ENCODE measurements around the gene VAT1L. TPM values are rescaled to one million over a fixed set of nuclear protein-coding genes. Genes with fewer than 3 reads are reported as not detected.

Gene VAT1L
- total RNA-seq, 1 experiment from 2014 or later = 19.1 TPM

- POLR2A ChIA-PET = no interaction called here
- Mint-ChIP-seq H3K27ac (no peak overlapping the region), H3K9me3 (peaks cover 12% of the 10 kb centered on the region), H3K4me3 (no peak overlapping the region), H3K27me3 (ENCODE audit: low read depth) (peaks cover 46% of the 10 kb centered on the region), H3K4me1 (peaks cover 24% of the 10 kb centered on the region), H3K36me3 (peaks cover 4% of the 10 kb centered on the region)
- CTCF ChIA-PET = no interaction called here
- no peak for DNase-seq (ENCODE audit: low spot score)
- ATAC-seq = no peak
- no peak for TF ChIP-seq GABPB1 (CRISPR knock-in tag; IDR thresholded peaks at IDR 0.05)
- TF ChIP-seq NFE2L1 (CRISPR knock-in tag; IDR thresholded peaks at IDR 0.05) = no peak
- no peak for TF ChIP-seq ZNF219 (CRISPR knock-in tag; IDR thresholded peaks at IDR 0.05; ENCODE audit: borderline replicate concordance)
- no peak for TF ChIP-seq ZNF317 (CRISPR knock-in tag; IDR thresholded peaks at IDR 0.05; ENCODE audit: borderline replicate concordance, low read depth)
These were observed 2.0 kb upstream of the VAT1L start for GRCh38 chr16:77786186-77786847.

DNA sequence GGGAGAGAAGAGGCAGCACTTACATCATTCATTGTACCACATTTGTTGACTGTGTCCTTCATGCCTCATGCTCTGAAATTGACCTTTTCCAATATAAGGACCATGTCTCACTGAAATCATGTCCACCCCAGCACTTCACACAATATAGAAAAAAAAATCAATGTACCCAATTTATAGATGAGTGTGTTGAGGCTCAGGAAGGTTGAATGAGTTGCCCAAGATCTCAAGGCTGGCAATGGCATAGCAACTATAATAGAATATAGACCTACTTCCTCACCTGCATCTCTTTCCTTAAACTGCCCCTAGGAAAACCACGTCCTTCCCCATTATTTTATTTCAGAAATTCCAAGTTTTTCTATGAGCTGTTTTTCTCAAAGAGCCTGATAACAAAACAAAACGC is 912 bp upstream of the VAT1L start:
- ATAC-seq (no peak), DNase-seq (ENCODE audit: low spot score) (no peak)
- Mint-ChIP-seq H3K27ac (no peak overlapping the region), H3K36me3 (peaks cover 4% of the 10 kb centered on the region), H3K9me3 (peaks cover 12% of the 10 kb centered on the region), H3K4me3 (no peak overlapping the region), H3K4me1 (peaks cover 22% of the 10 kb centered on the region), H3K27me3 (ENCODE audit: low read depth) (peaks cover 46% of the 10 kb centered on the region)
- TF ChIP-seq, protein P1, sequence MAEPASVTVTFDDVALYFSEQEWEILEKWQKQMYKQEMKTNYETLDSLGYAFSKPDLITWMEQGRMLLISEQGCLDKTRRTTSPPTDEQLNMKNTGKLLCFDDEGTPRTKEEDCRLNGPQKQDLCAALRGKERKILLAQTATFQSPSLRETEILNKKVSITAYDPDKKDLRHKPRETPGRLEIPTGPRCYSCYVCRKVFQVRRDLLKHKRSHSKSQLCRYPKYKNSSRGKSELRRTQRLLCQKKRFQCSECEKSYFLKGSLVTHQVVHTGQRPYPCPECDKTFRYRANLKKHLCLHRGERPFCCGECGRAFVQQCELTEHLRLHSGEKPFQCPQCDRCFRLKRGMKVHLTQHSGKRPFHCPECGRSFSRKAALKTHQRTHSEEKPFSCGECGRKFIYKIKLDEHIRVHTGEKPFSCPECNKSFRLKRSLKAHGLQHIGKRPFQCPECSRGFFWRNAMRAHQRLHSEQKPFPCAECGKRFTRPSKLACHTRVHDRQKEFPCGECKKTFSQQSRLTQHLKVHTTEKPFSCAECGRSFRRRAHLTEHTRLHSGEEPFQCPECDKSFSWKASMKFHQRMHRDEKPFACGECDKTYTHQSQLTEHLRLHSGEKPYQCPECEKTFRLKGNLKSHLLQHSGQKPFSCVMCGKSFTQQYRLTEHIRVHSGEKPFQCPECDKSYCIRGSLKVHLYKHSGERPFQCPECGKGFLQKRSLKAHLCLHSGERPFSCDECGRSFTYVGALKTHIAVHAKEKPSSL (CRISPR knock-in tag; conservative IDR thresholded peaks at IDR 0.05) = no peak
- CTCF ChIA-PET = no interaction called here
- POLR2A ChIA-PET = no interaction called here

DNA sequence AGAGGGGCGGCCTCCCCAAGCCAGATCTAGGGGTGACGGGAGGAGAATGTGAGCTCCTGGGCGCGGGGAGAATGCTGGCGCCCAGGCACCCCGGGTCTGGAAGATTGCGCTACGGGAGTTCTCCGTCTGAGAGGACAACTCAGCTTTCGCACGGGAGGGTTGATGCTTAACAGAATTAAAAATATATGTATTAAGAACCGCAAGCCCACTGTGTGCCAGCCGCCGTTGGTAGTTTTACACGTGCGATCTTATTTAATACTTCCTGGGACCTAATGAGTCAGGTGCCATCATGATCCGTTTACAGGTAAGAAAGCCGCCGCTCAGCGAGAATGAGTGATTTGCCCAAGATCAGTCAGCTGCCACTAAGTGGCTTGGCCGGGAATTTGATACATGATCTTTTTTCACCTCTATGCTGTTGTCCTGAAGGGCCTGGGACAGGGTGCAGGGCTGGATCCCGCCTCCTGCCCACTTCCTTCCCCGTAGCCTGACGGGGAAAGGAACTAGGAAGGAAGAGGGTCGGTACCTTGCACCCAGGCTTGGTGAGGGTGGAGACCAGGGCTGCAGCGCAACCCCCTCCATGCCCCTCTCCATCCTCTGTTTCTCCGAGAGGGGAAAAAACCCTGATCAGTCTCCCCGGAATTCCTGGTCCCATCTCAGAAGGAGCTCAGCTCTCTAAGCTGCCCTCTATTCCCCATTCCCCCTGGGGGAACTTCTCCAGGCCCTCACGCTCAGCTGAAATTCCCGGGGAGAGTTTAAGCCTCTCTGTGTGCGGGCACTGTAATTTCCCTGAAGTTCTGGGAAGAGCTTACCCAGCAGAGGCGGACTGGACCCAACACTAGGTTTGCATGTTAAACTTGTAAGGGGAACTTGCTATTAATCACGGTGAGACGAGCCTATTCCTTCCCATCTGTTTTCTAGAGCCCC is 983 bp downstream of the VAT1L start:
- Mint-ChIP-seq H3K36me3 (no peaks in the 10 kb centered on the region), H3K4me1 (peaks cover 20% of the 10 kb centered on the region), H3K27me3 (ENCODE audit: low read depth) (peaks cover 46% of the 10 kb centered on the region), H3K4me3 (peak overlapping the region; percentile 95), H3K27ac (no peak overlapping the region), H3K9me3 (no peaks in the 10 kb centered on the region)
- POLR2A ChIA-PET = interaction anchor here (0.7 to 0.8 kb wide), 2 partner anchors 67 to 178 kb away, joined by 4 read pairs; partner anchors contain the start of gene NUDT7
- CTCF ChIA-PET = interaction anchor here (0.6 to 2.6 kb wide), 9 partner anchors 9 to 311 kb away, joined by 3 to 13 read pairs (median 3); partner anchors contain the start of gene NUDT7
- TF ChIP-seq ETV6 (CRISPR knock-in tag; IDR thresholded peaks at IDR 0.05) (no peak), GRHL2 (CRISPR knock-in tag; IDR thresholded peaks at IDR 0.05; ENCODE audit: insufficient replicate concordance, severe bottlenecking) (no peak), ZBTB43 (CRISPR knock-in tag; IDR thresholded peaks at IDR 0.05) (no peak), TEAD4 (CRISPR knock-in tag; IDR thresholded peaks at IDR 0.05) (no peak), RELA (CRISPR knock-in tag; IDR thresholded peaks at IDR 0.05; ENCODE audit: borderline replicate concordance) (no peak), CREM (CRISPR knock-in tag; IDR thresholded peaks at IDR 0.05) (no peak), GTF2I (CRISPR knock-in tag; conservative IDR thresholded peaks at IDR 0.05) (no peak), NFATC4 (CRISPR knock-in tag; IDR thresholded peaks at IDR 0.05) (no peak), NR2C2 (CRISPR knock-in tag; IDR thresholded peaks at IDR 0.05) (no peak), OVOL2 (CRISPR knock-in tag; IDR thresholded peaks at IDR 0.05; ENCODE audit: borderline replicate concordance) (no peak), ZNF423 (CRISPR knock-in tag; IDR thresholded peaks at IDR 0.05) (no peak), HMGA2 (CRISPR knock-in tag; IDR thresholded peaks at IDR 0.05) (no peak), ZBTB21 (CRISPR knock-in tag; IDR thresholded peaks at IDR 0.05; ENCODE audit: borderline replicate concordance) (no peak)
- TF ChIP-seq, protein P2, sequence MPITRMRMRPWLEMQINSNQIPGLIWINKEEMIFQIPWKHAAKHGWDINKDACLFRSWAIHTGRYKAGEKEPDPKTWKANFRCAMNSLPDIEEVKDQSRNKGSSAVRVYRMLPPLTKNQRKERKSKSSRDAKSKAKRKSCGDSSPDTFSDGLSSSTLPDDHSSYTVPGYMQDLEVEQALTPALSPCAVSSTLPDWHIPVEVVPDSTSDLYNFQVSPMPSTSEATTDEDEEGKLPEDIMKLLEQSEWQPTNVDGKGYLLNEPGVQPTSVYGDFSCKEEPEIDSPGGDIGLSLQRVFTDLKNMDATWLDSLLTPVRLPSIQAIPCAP (CRISPR knock-in tag; IDR thresholded peaks at IDR 0.05) = no peak
- TF ChIP-seq, protein P3, sequence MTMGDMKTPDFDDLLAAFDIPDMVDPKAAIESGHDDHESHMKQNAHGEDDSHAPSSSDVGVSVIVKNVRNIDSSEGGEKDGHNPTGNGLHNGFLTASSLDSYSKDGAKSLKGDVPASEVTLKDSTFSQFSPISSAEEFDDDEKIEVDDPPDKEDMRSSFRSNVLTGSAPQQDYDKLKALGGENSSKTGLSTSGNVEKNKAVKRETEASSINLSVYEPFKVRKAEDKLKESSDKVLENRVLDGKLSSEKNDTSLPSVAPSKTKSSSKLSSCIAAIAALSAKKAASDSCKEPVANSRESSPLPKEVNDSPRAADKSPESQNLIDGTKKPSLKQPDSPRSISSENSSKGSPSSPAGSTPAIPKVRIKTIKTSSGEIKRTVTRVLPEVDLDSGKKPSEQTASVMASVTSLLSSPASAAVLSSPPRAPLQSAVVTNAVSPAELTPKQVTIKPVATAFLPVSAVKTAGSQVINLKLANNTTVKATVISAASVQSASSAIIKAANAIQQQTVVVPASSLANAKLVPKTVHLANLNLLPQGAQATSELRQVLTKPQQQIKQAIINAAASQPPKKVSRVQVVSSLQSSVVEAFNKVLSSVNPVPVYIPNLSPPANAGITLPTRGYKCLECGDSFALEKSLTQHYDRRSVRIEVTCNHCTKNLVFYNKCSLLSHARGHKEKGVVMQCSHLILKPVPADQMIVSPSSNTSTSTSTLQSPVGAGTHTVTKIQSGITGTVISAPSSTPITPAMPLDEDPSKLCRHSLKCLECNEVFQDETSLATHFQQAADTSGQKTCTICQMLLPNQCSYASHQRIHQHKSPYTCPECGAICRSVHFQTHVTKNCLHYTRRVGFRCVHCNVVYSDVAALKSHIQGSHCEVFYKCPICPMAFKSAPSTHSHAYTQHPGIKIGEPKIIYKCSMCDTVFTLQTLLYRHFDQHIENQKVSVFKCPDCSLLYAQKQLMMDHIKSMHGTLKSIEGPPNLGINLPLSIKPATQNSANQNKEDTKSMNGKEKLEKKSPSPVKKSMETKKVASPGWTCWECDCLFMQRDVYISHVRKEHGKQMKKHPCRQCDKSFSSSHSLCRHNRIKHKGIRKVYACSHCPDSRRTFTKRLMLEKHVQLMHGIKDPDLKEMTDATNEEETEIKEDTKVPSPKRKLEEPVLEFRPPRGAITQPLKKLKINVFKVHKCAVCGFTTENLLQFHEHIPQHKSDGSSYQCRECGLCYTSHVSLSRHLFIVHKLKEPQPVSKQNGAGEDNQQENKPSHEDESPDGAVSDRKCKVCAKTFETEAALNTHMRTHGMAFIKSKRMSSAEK (CRISPR knock-in tag; IDR thresholded peaks at IDR 0.05; ENCODE audit: borderline replicate concordance) = no peak
- TF ChIP-seq, protein P4, sequence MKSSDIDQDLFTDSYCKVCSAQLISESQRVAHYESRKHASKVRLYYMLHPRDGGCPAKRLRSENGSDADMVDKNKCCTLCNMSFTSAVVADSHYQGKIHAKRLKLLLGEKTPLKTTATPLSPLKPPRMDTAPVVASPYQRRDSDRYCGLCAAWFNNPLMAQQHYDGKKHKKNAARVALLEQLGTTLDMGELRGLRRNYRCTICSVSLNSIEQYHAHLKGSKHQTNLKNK (CRISPR knock-in tag; IDR thresholded peaks at IDR 0.05) = no peak
- peak; percentile 17 for DNase-seq (ENCODE audit: low spot score)
- ATAC-seq = peak; percentile 26
